Neural progenitor cell (in vitro differentiated cells): Measurements from ENCODE around the gene PLPP3. TPM values are rescaled to one million over a fixed set of nuclear protein-coding genes. Genes with fewer than 3 reads are reported as not detected.

Experiments used
- DNase-seq: peaks from one replicate; pipeline ENCODE4 v3.0.0-alpha.2; 2016; ENCODE audit warnings: low spot score
- H2AFZ ChIP-seq: fragments of 200-600 bp; sonication (generic); replicated peaks from 2 replicates; pipeline ENCODE4 v1.6.1; 2016; ENCODE audit warnings: antibody characterized with exemption
- H3F3A ChIP-seq: fragments of 200-600 bp; sonication (generic); 2 replicates; pipeline ENCODE4 v1.6.1; 2016; ENCODE audit warnings: antibody characterized with exemption, low read depth
- H3K27ac ChIP-seq: fragments of 200-600 bp; sonication (generic); 2 replicates; pipeline ENCODE4 v1.5.1; 2016; ENCODE audit warnings: mild to moderate bottlenecking
- H3K27me3 ChIP-seq: fragments of 200-600 bp; sonication (generic); 2 replicates; pipeline ENCODE4 v1.6.1; 2016; ENCODE audit warnings: mild to moderate bottlenecking, moderate library complexity
- H3K36me3 ChIP-seq: fragments of 200-600 bp; sonication (generic); 2 replicates; pipeline ENCODE4 v1.5.1; 2016
- H3K4me1 ChIP-seq: fragments of 200-600 bp; sonication (generic); 2 replicates; pipeline ENCODE4 v1.6.1; 2016; ENCODE audit warnings: mixed run types
- H3K4me2 ChIP-seq: fragments of 200-600 bp; sonication (generic); 2 replicates; pipeline ENCODE4 v1.6.1; 2016
- H3K4me3 ChIP-seq: fragments of 200-600 bp; sonication (generic); 2 replicates; pipeline ENCODE4 v1.5.1; 2016
- H3K79me2 ChIP-seq: fragments of 200-600 bp; sonication (generic); 2 replicates; pipeline ENCODE4 v1.6.1; 2016; ENCODE audit warnings: low read depth
- H3K9ac ChIP-seq: fragments of 200-600 bp; sonication (generic); 2 replicates; pipeline ENCODE4 v1.6.1; 2016
- H3K9me3 ChIP-seq: fragments of 200-600 bp; sonication (generic); 2 replicates; pipeline ENCODE4 v1.5.1; 2016; ENCODE audit warnings: low read depth
- H4K20me1 ChIP-seq: fragments of 200-600 bp; sonication (generic); 2 replicates; pipeline ENCODE4 v1.6.1; 2016; ENCODE audit warnings: low read depth
- H3K27ac Mint-ChIP-seq: 3 replicates; pipeline ENCODE4 v1.8.0; 2021; ENCODE audit warnings: mixed read lengths
- H3K27me3 Mint-ChIP-seq: 2 replicates; pipeline ENCODE4 v1.8.0; 2022; ENCODE audit warnings: low read depth, mild to moderate bottlenecking, inconsistent platforms, moderate library complexity, mixed read lengths; ENCODE audit not compliant: insufficient read depth
- H3K36me3 Mint-ChIP-seq: 3 replicates; pipeline ENCODE4 v1.8.0; 2021; ENCODE audit warnings: mixed read lengths
- H3K4me1 Mint-ChIP-seq: 3 replicates; pipeline ENCODE4 v1.8.0; 2021; ENCODE audit warnings: mixed read lengths
- H3K4me3 Mint-ChIP-seq: 3 replicates; pipeline ENCODE4 v1.8.0; 2021; ENCODE audit warnings: mild to moderate bottlenecking, moderate library complexity, mixed read lengths
- H3K9me3 Mint-ChIP-seq: 3 replicates; pipeline ENCODE4 v1.8.0; 2020; ENCODE audit warnings: mixed read lengths
- EZH2 ChIP-seq: fragments of 200-600 bp; sonication (generic); IDR thresholded peaks from 2 replicates; pipeline ENCODE4 v1.6.1; 2017; ENCODE audit warnings: antibody characterized with exemption, mild to moderate bottlenecking, moderate library complexity
- EZH2phosphoT487 ChIP-seq: fragments of 200-600 bp; sonication (generic); IDR thresholded peaks from 2 replicates; pipeline ENCODE4 v1.6.1; 2017; ENCODE audit warnings: antibody characterized with exemption
- total RNA-seq: library from RNA; depleted of rRNA; stranded (reverse); fragments of >200 nt; gene quantifications from 2 replicates; pipeline ENCODE4 v1.2.3, GENCODE V29; 2015; ENCODE audit warnings: low replicate concordance
- TF ChIP-seq, protein P1 (sequence below): fragments of 200-600 bp; sonication (generic); IDR thresholded peaks from 2 replicates; pipeline ENCODE4 v1.5.1; 2017; ENCODE audit warnings: antibody characterized with exemption, mild to moderate bottlenecking

The PLPP3 gene
- total RNA-seq, 1 donor from 2014 or later: 28.5 TPM

DNA sequence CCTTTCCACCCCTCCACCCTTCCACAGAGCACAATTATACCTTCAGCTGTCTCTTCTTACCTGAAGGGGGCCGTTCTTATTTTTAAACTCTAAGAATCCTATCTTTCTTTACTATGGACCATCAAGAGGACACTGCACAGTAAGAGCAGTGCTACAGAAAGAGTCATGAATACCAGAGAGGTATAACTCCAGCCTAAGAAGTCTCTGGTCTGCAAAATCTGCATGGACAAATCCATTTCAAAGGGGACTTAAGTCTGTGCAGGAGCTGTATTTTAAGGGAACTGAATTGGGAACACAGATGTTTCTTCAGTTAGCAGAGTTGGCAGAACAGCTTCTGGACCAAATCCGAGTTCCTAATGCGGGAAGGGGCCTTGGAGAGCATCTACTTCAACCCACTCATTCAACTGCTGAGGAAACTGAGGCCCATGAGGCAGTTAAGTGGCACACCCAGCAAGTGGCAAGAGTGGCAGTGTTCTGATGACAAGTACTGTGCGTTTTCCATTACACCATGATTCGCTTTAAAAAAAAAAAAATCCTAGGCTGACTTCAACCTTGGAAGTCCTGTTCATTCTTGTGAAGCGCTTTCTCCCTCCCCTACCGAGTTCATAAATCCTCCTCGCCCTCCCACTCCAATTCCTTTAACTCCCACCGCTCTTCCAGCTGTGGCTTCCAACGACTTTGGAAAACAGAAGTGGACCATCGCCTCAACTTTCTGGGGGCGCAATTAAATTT lies 1.8 kb downstream of the PLPP3 start:
- TF ChIP-seq EZH2phosphoT487 (no peak), EZH2 (no peak)
- TF ChIP-seq, protein P1, sequence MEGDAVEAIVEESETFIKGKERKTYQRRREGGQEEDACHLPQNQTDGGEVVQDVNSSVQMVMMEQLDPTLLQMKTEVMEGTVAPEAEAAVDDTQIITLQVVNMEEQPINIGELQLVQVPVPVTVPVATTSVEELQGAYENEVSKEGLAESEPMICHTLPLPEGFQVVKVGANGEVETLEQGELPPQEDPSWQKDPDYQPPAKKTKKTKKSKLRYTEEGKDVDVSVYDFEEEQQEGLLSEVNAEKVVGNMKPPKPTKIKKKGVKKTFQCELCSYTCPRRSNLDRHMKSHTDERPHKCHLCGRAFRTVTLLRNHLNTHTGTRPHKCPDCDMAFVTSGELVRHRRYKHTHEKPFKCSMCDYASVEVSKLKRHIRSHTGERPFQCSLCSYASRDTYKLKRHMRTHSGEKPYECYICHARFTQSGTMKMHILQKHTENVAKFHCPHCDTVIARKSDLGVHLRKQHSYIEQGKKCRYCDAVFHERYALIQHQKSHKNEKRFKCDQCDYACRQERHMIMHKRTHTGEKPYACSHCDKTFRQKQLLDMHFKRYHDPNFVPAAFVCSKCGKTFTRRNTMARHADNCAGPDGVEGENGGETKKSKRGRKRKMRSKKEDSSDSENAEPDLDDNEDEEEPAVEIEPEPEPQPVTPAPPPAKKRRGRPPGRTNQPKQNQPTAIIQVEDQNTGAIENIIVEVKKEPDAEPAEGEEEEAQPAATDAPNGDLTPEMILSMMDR: no peak
- peak overlapping the region; percentile 25 for H3K27ac ChIP-seq
- H3K27me3 ChIP-seq: no peaks in the 10 kb centered on the region
- H2AFZ ChIP-seq: no peak overlapping the region
- peak overlapping the region; percentile 83 for H3K27ac Mint-ChIP-seq
- peak overlapping the region; percentile 68 for H3K9ac ChIP-seq
- DNase-seq: peak; percentile 39
- peaks cover 2% of the 10 kb centered on the region for H3K36me3 Mint-ChIP-seq
- H3K9me3 ChIP-seq: no peaks in the 10 kb centered on the region
- H3K4me1 Mint-ChIP-seq: peaks cover 49% of the 10 kb centered on the region
- no peaks in the 10 kb centered on the region for H3K27me3 Mint-ChIP-seq
- peaks cover 66% of the 10 kb centered on the region for H3K79me2 ChIP-seq
- H3K36me3 ChIP-seq: no peaks in the 10 kb centered on the region
- peaks cover 42% of the 10 kb centered on the region for H3K4me1 ChIP-seq
- H3K4me2 ChIP-seq: peak overlapping the region; percentile 96
- H3F3A ChIP-seq: peaks cover 40% of the 10 kb centered on the region
- H3K4me3 ChIP-seq: peak overlapping the region; percentile 96
- H3K9me3 Mint-ChIP-seq: no peaks in the 10 kb centered on the region
- H4K20me1 ChIP-seq: peaks cover 59% of the 10 kb centered on the region
- peak overlapping the region; percentile 99 for H3K4me3 Mint-ChIP-seq

DNA sequence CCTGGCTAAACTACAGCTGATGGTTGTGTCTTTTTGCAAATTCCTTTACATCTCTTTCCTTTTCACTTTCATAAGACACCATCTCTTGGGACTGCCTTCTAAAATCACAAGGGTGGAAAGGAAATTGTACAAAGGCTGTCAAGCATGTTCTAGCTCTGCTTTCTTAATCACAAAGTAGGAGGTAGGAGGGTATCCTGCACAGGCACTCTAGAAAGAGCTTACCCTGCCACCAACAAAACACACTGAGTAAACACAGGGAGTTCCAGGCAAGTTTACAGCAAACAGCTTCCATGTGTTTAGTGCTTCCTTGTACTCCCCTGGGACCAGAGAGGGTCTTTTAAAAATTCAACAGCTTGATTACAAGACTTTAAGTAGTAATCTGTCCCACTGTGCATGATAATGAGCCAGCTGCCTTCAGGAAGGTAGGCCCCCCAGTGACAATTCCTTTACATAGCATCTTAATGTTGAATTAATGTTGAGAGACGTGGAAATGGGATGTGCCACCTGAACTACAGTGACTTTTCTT lies 2.4 kb downstream of the PLPP3 start:
- Mint-ChIP-seq H3K4me1 (peaks cover 53% of the 10 kb centered on the region), H3K27ac (peak overlapping the region; percentile 21), H3K27me3 (no peaks in the 10 kb centered on the region), H3K9me3 (no peaks in the 10 kb centered on the region), H3K36me3 (peaks cover 2% of the 10 kb centered on the region), H3K4me3 (peak overlapping the region; percentile 99)
- TF ChIP-seq EZH2: no peak
- TF ChIP-seq, protein P1: peak; percentile 47
- Histone ChIP-seq H3K36me3 (no peaks in the 10 kb centered on the region), H3K9me3 (no peaks in the 10 kb centered on the region), H3K4me3 (peak overlapping the region; percentile 96), H3K4me1 (peaks cover 44% of the 10 kb centered on the region), H3F3A (peaks cover 40% of the 10 kb centered on the region), H3K27ac (no peak overlapping the region), H3K4me2 (peak overlapping the region; percentile 96), H3K9ac (no peak overlapping the region), H3K27me3 (no peaks in the 10 kb centered on the region), H3K79me2 (peaks cover 72% of the 10 kb centered on the region), H4K20me1 (peaks cover 65% of the 10 kb centered on the region), H2AFZ (no peak overlapping the region)
- DNase-seq: peak; percentile 73

DNA sequence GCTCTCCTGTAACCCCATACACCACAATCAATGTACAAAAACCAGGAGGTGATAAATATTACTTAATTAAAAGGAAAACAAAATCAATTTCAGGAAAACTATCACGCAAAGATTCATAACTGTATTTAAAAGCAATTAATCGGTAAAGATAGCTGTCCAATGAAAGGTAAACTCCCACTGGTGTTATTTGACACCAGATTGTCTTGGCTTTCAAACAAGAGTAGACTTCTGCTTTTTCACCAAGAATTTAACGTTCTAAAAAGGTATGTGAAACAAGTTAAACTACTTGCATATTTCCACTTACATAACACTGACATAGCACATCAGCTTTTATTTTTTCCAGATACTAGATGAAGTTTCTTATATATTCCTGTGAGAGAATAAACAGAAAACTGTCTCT lies 3.5 kb downstream of the PLPP3 start:
- Mint-ChIP-seq H3K9me3 (no peaks in the 10 kb centered on the region), H3K4me1 (peaks cover 62% of the 10 kb centered on the region), H3K4me3 (peak overlapping the region; percentile 99), H3K27me3 (no peaks in the 10 kb centered on the region), H3K27ac (no peak overlapping the region), H3K36me3 (peaks cover 6% of the 10 kb centered on the region)
- Histone ChIP-seq H3K4me1 (peaks cover 44% of the 10 kb centered on the region), H3F3A (peaks cover 40% of the 10 kb centered on the region), H3K9ac (no peak overlapping the region), H3K4me3 (peak overlapping the region; percentile 96), H3K36me3 (no peaks in the 10 kb centered on the region), H3K27me3 (no peaks in the 10 kb centered on the region), H3K27ac (no peak overlapping the region), H2AFZ (no peak overlapping the region), H3K4me2 (peak overlapping the region; percentile 96), H3K79me2 (peaks cover 83% of the 10 kb centered on the region), H4K20me1 (peaks cover 76% of the 10 kb centered on the region), H3K9me3 (no peaks in the 10 kb centered on the region)
- DNase-seq: no peak
- TF ChIP-seq EZH2: no peak
- no peak for TF ChIP-seq EZH2phosphoT487
- TF ChIP-seq, protein P1: no peak
